PC-3 (cell line): ENCODE measurements around the gene ELK1.

ENCODE experiments used
- EZH2 ChIP-seq: fragments of 300-600 bp; sonication (generic); IDR thresholded peaks from one replicate; pipeline ENCODE4 v1.6.1; 2017; ENCODE audit warnings: antibody characterized with exemption, mild to moderate bottlenecking, low read length; ENCODE audit not compliant: unreplicated experiment
- EZH2phosphoT487 ChIP-seq: fragments of 300-600 bp; sonication (generic); IDR thresholded peaks from 2 replicates; pipeline ENCODE4 v1.6.1; 2018; ENCODE audit warnings: mild to moderate bottlenecking, antibody characterized with exemption, low read length, borderline replicate concordance
- TF ChIP-seq, protein P1 (sequence below): fragments of 300-600 bp; sonication (generic); conservative IDR thresholded peaks from 2 replicates; pipeline ENCODE4 v1.5.1; 2017; ENCODE audit warnings: antibody characterized with exemption, low read depth, mild to moderate bottlenecking, low read length

DNA sequence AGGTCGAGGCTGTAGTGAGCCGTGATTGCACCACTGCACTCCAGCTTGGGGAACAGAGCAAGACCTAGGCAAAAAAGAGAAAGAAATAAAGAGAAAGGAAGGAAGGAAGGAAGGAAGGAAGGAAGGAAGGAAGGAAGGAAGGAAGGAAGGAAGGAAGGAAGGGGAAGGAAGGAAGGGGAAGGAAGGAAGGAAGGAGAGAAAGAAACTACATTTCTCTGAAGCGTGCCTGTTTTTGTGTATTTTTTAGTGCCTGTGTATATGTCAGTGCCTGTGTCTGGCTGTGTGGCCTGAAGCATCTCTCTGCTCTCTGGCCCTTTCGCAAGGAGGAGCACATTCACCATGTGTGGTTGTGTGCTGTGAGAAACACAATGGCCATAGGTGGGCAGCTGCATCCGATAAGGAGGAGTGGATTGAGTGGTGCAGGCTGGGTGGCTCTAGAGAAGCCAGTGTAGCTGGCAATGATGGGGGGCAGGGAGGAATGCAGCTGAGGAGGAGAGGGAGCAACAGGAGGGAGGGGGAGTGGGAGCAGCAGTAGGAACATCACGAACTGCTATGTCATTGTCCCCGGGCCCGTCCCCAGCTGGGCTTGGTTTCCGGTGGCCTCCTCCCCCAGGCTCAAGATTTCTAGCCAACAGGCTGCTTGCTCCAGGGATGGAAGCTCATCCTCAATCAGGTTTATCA, 42.1 kb downstream of the ELK1 start:
- TF ChIP-seq, protein P1, sequence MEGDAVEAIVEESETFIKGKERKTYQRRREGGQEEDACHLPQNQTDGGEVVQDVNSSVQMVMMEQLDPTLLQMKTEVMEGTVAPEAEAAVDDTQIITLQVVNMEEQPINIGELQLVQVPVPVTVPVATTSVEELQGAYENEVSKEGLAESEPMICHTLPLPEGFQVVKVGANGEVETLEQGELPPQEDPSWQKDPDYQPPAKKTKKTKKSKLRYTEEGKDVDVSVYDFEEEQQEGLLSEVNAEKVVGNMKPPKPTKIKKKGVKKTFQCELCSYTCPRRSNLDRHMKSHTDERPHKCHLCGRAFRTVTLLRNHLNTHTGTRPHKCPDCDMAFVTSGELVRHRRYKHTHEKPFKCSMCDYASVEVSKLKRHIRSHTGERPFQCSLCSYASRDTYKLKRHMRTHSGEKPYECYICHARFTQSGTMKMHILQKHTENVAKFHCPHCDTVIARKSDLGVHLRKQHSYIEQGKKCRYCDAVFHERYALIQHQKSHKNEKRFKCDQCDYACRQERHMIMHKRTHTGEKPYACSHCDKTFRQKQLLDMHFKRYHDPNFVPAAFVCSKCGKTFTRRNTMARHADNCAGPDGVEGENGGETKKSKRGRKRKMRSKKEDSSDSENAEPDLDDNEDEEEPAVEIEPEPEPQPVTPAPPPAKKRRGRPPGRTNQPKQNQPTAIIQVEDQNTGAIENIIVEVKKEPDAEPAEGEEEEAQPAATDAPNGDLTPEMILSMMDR, result no peak
- TF ChIP-seq EZH2 (no peak), EZH2phosphoT487 (no peak)
